ENCODE data around the gene HOTAIR.

DNA sequence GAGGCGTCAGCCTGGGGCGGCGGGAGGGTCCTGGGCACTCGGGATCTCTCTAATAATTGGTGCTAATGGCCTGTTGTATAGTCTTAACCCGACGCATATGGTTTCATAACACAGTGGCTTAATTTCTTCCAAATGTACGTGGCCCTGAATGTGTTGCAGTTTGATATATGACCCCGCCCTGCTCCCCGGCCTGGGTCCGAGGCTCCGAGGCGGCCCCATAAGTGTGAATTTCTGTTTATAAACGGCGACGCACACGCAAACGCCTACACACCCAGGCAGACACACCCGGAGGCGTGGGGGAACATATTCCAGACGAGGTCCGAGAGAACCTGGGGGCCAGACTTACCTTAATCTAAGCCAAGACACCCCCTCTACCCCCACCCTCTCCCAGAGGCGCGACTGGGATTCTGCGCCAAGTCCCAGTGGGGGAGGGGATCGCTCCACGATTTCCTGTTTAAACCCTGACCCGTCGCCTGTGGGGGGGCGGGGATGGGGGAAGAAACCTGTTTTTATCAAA, 43.8 kb upstream of the HOTAIR start:
- TF ChIP-seq, protein P1, sequence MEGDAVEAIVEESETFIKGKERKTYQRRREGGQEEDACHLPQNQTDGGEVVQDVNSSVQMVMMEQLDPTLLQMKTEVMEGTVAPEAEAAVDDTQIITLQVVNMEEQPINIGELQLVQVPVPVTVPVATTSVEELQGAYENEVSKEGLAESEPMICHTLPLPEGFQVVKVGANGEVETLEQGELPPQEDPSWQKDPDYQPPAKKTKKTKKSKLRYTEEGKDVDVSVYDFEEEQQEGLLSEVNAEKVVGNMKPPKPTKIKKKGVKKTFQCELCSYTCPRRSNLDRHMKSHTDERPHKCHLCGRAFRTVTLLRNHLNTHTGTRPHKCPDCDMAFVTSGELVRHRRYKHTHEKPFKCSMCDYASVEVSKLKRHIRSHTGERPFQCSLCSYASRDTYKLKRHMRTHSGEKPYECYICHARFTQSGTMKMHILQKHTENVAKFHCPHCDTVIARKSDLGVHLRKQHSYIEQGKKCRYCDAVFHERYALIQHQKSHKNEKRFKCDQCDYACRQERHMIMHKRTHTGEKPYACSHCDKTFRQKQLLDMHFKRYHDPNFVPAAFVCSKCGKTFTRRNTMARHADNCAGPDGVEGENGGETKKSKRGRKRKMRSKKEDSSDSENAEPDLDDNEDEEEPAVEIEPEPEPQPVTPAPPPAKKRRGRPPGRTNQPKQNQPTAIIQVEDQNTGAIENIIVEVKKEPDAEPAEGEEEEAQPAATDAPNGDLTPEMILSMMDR (IDR thresholded peaks at IDR 0.05), result no peak
- TF ChIP-seq EP300 (IDR thresholded peaks at IDR 0.05), result no peak
